NK-92 (cell line): ENCODE results near the gene CXorf58.

Experiments used
- DNase-seq: peaks from one replicate; lab custom pipeline; 2025; ENCODE audit not compliant: unreplicated experiment; lab: John Stamatoyannopoulos, UW

Gene CXorf58

DNA sequence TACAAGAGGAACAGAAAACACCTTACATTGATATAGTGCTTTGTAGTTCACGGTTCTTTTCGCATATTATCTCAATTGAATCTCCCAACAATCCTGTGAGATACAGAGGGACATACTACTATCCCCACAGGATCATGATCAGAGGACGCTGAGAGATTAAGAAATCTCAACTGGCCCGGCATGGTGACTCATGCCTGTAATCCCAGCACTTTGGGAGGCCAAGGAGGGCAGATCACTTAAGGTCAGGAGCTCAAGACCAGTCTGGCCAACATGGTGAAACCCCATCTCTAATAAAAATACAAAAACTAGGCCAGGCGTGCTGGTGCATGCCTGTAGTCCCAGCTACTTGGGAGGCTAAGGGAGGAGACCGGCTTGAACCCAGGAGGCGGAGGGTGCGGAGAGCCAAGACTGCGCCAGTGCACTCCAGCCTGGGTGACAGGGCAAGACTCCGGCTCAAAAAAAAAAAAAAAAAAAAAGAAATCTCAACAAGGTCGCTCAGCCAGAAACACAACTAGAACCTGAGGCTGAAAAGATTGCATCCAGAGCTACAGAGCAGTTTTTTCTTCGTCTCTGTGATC is 7.5 kb upstream of the CXorf58 start:
- no peak for DNase-seq

DNA sequence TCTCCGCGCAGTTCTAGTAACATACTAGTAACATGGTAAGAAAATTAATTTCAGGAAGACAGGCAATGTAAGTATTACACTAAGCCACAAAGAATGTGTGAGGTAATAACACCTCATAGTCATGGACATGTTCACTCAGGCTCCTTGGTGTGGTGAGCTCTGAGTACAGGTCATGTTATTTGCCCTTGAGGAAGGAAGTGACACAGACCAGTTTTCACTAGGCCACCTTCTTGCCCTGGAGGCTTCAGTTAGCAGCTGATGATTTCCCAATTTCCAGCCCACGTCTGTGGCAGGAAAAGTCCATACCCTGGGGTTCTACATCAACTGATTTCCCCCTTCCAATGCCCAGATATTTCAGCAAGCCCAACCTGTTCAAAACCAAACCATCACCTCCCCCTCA is 6.7 kb upstream of the CXorf58 start:
- no peak for DNase-seq

DNA sequence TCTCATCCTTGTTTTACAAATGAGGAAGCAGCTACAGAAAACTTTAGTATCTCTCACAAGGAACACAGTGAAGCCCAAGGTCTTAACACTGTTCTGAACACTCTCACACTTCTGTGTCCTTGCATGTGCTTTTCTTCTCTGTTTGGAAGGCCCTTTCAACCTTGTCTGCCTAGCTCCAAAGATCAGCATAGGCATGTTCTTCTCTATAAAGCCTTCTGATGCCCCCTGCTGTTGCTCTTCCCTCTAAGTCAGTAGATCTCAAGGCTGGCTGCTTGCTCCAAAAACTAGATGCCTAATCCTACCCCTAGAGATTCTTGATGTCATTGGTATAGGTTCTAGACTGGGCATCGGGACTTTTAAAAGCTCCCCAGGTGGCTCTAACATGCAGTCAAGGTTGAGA is 6.0 kb upstream of the CXorf58 start:
- no peak for DNase-seq

DNA sequence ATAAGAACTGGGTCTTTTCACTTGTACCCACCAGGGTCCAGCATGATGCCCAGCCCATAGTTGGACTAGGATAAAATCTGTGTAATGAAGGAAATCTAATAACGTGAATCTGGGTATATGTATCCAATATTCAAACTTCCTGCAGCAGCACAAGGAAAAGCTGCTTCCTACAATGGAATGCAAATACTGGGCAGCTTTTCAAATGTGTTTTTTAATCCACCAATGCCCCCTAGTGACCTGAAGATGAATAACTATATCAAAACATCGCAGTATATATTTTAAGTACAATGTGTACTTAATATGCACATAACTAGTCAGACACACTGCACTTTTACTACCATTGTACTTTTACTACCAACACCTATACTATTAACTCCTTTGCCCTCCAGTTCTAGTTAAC is 5.4 kb upstream of the CXorf58 start:
- no peak for DNase-seq

DNA sequence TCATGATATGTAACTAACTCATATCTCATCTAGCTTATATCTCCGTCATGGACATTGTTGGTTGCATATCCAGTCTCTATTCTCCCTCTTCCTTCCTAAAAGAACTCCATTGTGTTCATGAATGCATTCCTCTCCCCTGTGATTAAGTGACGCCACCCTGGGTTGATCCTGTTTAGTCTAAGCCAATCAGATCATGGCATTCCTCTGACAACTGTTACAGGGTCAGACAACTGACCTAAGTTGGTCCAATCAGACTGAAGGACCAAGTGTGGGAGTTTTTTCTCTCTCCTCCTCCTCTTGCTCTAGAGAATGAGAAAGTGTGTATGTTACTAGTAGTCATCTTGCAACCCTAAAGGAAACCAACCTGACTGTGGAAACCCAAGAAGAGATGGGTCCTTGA is 3.7 kb upstream of the CXorf58 start:
- DNase-seq, result no peak

DNA sequence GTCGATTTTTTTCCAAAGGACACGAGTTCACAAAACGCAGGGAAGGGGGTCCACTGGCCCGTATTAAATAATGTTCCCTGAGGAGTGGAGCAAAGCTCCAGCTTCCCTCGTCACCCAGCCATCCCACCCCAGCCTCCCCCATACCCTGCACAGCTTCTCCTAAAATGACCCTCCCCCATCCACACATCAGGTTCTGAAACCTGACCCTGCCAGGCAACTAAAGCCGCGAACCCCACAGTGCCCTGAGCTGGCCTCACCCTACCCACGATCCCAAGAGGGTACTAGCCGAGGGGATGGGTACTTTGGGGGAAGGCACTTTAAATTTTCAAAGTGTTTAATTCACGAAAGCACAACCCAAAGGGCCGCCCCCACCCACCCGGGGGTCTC is 702 bp upstream of the CXorf58 start:
- DNase-seq, result no peak

DNA sequence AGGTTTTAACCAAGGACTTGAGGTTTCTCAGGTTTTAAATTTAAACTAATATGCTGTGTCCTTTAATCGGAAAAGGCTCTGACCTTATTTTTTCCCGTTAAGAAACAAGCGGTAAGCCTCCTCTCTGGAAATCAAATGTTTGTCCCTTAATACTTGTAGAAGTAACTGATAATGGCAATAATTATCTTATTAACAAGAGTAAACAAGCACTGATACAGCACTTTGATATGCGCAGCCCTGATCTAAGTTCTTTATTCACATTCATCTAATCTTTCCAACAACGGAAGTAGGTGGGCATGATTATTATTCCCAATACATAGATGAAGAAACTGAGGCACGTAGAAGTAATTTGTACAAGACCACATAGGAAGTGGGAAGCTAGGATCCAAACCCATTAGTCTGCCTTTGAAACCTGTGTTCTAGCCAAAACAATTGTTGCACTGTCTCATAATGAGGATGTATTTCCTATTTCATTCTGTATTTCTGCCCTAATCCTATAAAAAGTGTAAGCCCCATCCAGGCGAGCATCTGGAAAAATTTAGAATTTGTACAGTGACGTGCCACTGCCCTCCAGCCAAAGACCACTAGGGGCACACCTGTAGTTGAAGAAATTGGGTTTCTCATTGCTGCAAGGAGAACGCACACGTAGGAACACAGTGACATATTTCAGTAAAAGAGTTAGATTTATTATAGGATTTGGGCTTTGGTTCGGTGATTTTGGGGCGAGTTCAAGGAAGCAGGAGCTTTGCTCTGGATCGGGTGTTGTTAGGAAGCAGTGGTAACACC is 606 bp downstream of the CXorf58 start:
- DNase-seq, result no peak

DNA sequence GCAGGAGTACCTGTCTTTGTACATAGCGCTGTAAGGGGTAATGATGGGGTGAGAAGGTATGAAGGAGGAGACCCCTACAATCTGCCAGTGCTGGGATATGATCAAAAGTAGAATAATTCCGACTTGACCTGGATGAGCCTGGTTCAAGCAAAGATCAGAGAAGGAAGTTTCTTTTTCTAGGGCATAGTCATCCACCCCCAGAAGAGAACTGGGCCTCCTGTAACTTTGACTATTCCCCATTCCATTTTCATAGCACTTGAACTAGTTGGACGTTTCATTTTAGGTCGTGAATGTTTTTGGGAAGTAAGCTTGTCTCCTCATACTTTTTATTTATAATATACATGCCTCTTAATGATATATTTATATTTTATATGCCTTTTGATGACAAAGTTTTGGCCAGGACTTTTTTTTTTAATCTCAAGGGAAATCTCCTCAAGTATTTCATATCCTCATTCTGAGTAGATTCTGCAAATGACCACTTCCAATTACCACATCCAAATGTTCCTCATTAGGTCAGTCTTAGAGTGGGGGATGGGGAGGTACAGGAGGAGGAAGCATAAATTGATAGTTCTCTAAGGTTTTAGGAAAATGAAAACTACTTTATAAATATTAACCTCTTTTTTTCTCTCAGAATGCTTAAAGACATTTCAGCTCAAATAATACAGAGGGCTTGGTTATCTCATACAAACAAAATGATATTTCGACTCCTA is 3.5 kb downstream of the CXorf58 start:
- no peak for DNase-seq

DNA sequence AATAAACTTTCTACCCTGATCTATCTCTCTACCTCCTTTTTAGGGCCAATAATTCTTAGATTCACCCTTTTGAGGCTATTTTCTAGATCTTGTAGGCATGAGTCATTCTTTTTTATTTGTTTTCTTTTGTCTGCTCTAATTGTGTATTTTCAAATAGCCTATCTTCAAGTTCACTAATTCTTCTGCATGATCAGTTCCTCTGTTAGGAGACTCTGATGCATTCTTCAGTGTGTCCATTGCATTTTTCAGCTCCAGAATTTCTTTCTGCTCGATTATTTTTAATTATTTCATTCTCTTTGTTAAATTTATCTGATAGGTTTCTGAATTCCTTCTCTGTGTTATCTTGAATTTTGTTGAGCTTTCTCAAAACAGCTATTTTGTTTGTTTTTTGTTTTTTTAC is 11.3 kb downstream of the CXorf58 start:
- DNase-seq, result no peak

DNA sequence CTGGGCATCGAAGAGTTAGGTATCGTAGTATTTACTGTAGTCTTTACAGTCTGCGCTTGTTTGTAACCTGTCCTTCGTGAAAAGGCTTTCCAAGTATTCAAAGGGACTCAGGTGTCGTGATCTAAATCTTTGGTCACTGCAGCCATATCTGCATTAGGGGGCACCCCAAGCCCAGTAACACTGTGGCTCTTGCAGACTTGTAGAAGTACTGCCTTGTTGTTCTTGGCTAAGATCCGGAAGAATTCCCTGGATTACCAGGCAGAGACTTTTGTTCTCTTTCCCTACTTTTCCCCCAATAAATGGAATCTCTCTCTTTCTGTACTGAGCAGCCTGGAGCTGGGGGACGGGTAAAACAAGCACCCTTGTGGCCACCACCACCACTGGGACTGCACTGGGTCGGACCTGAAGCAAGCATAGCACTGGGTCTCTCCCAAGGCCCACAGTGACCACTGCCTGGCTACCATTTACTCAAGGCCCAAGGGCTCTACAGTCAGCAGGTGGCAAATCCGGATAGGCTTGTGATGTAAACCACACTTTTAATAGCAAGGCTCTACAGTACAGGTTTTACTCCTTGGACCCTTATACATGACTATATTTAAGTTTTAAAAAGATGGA is 12.0 kb downstream of the CXorf58 start:
- no peak for DNase-seq

DNA sequence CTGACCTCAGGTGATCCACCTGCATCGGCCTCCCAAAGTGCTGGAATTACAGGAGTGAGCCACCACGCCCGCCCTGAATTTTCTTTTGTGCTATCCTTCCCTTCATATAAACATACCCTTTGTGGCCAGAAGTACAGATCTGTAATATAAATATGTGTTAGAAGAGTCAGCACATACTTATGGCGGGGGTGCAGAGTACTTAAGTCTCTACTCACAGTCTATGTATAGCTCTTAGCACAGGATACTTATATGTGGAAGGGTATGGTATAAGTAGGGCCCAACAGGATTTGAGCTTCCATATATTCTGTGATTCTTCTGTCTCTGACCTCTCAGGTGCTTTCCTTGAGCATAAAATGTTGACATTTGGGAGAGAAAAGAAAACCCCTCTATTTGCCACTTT is 18.2 kb downstream of the CXorf58 start:
- DNase-seq, result no peak

DNA sequence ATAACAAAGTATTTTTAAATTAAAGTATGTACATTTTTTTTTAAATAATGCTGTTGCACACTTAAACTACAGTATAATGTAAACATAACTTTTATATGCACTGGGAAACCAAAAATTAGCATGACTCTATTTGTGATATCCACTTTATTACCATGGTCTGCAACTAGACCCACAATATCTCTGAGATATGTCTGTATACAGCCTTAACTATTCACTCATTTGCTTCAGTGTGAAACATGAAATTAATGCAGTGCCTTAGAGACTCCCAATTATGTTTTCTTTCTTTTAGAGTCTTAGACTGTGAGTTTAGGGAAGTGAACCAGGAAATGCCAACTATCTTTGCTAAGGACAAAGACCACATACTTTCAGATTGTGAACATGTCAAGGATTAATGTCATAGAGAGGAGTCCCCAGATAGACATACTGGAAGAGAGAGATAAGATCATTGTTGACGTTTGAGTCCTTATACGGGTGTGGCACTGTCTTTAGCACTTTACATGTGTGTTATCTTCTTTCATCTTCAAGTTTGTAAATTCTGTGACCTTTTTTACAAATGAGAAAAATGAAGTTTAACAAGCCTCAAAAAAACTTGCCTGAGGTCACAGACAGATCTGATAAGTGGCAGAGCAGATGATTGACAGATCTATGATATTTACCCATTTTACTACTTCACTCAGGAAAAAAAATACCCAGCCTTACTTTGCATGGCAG is 23.2 kb downstream of the CXorf58 start:
- no peak for DNase-seq

DNA sequence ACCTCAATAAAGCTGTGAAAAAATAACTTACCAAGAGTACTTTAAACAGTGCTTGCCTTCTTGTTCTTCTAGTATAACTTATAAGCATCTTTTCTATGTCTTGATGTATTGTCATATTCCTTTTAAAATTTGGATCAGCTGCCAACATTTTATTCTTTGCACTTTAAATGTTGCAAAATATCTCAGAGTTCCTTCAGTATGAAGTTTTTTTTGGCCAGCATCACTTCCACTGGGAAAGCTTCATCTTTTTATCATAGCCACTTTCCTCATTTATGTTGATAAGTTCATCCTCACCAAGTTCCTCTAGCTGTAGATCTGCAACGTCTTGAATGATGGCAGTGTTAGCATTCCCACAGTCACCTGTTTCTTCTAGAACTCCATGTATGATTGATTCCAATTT is 24.2 kb downstream of the CXorf58 start:
- DNase-seq, result no peak

DNA sequence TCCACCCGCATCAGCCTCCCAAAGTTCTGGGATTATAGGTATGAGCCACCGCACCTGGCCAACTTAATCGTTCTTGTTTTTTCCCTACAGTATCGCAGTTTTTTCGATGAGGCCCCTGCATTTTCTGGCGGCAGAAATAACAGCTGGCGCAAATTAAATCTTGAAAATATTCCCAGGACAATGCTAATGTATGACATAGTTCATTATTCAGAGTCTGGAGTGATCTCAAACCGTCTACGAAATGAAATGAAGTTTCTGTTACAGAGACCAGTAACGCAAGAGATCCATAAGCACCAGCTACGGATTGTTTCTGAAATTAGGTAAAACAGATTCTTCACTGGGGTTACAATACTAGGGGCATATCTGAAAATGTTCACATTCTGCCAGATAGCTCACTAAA is 27.3 kb downstream of the CXorf58 start:
- DNase-seq, result no peak

DNA sequence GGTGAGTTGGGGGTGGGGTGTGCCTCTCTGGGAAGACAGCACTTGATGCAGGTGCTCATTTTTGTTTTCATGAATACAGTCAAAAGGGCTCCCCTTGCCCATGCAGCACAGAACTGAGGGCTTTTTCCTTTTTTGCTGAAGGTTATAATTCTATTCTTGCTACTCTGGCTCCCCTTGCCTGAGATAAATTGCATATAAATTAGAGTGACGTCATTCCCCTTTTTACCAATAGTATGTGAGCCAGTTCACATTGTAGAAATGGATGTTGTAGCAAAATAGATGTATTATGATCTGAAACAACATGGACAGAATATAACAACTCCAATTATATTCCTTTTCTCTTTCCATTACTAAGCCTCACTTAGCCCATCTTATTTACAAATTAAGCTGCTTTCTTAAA is 28.4 kb downstream of the CXorf58 start:
- no peak for DNase-seq

DNA sequence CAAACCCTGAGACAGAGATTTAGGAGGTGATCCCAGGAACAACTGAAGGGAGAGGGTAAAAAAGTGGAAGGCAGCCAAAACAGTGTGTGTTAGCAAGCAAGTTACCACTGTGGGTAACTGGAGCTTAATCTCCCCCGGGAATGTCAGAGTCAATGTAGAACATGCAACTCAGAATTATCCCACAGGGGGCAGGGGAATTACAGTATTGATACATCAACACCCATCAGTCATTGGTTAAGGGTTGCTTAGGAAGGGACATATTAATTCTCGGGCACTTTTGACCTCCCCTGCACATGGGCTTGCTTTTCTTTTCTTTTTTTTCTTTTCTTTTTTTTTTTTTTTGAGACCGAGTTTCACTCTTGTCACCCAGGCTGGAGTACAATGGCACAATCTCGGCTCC is 29.3 kb downstream of the CXorf58 start:
- DNase-seq, result no peak

DNA sequence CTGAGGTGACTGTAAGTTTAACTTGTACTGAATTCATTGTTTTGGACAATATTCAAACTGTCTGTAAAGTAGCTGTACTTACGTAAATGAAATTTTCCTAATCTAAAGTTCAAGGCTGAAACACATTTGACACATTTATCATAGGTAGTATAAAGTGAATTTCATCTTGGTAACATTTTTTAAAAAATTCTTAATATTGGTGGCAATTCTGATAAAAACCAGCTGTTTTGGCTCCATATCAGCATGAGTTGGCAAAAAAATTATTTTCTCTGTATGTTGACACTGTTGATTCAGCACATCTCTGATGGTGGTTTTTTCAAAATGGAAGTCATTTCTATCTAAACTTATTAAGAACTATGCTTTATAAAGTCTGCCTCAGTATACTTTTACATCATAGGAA is 30.9 kb downstream of the CXorf58 start:
- no peak for DNase-seq

DNA sequence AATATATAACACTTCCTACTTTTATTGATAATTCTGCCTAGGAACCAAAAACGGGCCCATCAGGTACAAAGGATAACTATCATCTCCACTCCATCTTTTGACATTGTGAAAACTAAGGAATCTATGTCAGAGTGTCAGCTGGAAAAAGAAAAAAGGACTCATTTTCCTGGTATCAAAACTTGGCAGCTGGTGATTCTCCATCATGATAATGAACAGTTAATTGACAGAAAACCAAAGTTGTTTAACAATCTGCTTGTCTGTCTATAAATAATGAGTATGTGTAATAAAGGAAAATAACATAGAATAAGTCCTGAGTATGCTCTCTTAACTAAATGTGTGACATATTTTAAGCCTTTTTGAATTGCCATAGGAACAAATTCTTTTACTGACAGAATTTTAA is 31.4 kb downstream of the CXorf58 start:
- no peak for DNase-seq

DNA sequence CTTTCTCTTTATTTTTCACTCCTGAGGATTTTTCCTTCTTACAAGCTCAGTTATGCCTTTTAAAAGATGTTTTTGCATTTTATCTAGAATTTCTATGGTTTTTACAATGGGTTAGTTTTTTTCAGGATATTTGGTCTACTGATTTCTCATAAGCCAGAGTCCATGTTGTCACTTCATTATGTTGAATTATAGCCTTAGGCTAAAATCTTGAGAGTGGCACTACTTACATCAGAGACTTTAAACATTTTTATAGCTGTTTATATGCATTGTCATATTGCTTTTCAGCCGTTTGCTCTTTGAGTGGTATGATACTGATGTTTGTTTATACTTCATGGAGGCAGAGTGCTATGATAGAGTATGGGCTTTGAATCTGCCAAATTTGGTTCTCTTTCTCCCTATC is 36.4 kb downstream of the CXorf58 start:
- DNase-seq, result no peak

DNA sequence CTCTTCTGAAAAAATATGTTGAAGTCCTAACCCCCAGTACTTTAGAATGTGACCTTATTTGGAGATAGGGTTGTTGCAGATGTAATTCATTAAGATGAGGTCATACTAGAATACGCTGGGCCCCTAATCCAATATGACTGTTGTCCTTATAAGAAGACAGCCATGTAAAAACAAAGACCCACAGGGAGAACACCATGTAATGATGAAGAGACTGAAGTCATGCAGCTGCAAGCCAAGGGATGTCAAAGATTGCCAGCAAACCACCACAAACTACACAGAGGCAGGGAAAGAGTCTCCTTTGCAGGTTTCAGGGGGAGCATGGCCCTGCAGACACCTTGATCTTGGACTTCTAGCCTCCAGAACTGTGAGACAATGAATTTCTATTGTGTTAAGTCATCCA is 37.4 kb downstream of the CXorf58 start:
- no peak for DNase-seq

DNA sequence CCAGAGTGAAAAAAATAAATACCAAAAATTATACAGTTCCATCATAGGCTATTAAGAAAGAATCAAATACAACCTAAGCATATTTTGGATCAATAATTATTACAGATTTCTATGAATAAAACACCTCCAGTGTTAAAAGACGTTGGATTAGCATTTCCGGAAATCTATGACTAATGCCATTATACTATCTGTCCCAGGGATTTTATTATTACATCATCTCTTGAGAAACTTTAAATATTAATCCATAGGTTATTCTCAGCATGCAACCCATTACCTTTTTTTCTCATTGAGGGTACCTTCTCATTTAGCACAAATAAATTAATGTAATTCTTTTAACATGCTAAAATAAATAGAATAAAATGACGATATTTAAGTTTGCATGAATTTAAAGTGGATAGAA is 44.6 kb downstream of the CXorf58 start:
- no peak for DNase-seq
